GM23248 (cell line): ENCODE data around the gene TPTE2. TPM values are rescaled to one million over a fixed set of nuclear protein-coding genes. Genes with fewer than 3 reads are reported as not detected.
A peak's percentile ranks its signal among the peaks of the same experiment; 100 is the strongest.

Experiments
- DNase-seq: peaks from one replicate; pipeline ENCODE4 v3.0.0-alpha.2; 2015
- H2AFZ ChIP-seq: fragments of 200-600 bp; sonication (generic); 2 replicates; pipeline ENCODE4 v1.6.1; 2016; ENCODE audit warnings: antibody characterized with exemption
- H3F3A ChIP-seq: fragments of 200-600 bp; sonication (generic); 2 replicates; pipeline ENCODE4 v1.6.1; 2016; ENCODE audit warnings: mild to moderate bottlenecking, antibody characterized with exemption, mixed run types; ENCODE audit not compliant: insufficient read depth
- H3K27ac ChIP-seq: fragments of 200-600 bp; sonication (generic); 2 replicates; pipeline ENCODE4 v1.5.1; 2016; ENCODE audit warnings: mild to moderate bottlenecking
- H3K27me3 ChIP-seq: fragments of 200-600 bp; sonication (generic); replicated peaks from 2 replicates; pipeline ENCODE4 v1.6.1; 2016; ENCODE audit warnings: mild to moderate bottlenecking; ENCODE audit not compliant: insufficient read depth
- H3K36me3 ChIP-seq: fragments of 200-600 bp; sonication (generic); 2 replicates; pipeline ENCODE4 v1.6.1; 2016; ENCODE audit warnings: low read depth, mild to moderate bottlenecking
- H3K4me1 ChIP-seq: fragments of 200-600 bp; sonication (generic); 2 replicates; pipeline ENCODE4 v1.6.1; 2016; ENCODE audit warnings: mild to moderate bottlenecking; ENCODE audit not compliant: insufficient read depth
- H3K4me2 ChIP-seq: fragments of 200-600 bp; sonication (generic); one replicate; pipeline ENCODE4 v1.6.1; 2016; ENCODE audit warnings: mild to moderate bottlenecking; ENCODE audit not compliant: unreplicated experiment
- H3K4me3 ChIP-seq: fragments of 200-600 bp; sonication (generic); 2 replicates; pipeline ENCODE4 v1.5.1; 2016; ENCODE audit warnings: mild to moderate bottlenecking
- H3K79me2 ChIP-seq: fragments of 200-600 bp; sonication (generic); 2 replicates; pipeline ENCODE4 v1.6.1; 2016; ENCODE audit warnings: mild to moderate bottlenecking; ENCODE audit not compliant: insufficient read depth
- H3K9ac ChIP-seq: fragments of 200-600 bp; sonication (generic); 2 replicates; pipeline ENCODE4 v1.6.1; 2016; ENCODE audit warnings: mild to moderate bottlenecking
- H3K9me2 ChIP-seq: fragments of 200-600 bp; sonication (generic); 2 replicates; pipeline ENCODE4 v1.6.1; 2016; ENCODE audit warnings: mixed run types, mild to moderate bottlenecking, moderate library complexity; ENCODE audit not compliant: insufficient read depth
- H3K9me3 ChIP-seq: fragments of 200-600 bp; sonication (generic); one replicate; pipeline ENCODE4 v1.6.1; 2017; ENCODE audit warnings: low read depth
- H4K20me1 ChIP-seq: fragments of 200-600 bp; sonication (generic); 2 replicates; pipeline ENCODE4 v1.6.0; 2016; ENCODE audit not compliant: insufficient read depth
- EZH2 ChIP-seq: fragments of 200-600 bp; sonication (generic); IDR thresholded peaks from 2 replicates; pipeline ENCODE4 v1.6.1; 2018; ENCODE audit warnings: antibody characterized with exemption, mild to moderate bottlenecking; ENCODE audit not compliant: insufficient read depth, poor library complexity, severe bottlenecking
- EZH2phosphoT487 ChIP-seq: fragments of 200-600 bp; sonication (generic); IDR thresholded peaks from 2 replicates; pipeline ENCODE4 v1.6.1; 2018; ENCODE audit warnings: antibody characterized with exemption, moderate library complexity, mild to moderate bottlenecking, low read depth; ENCODE audit not compliant: insufficient read depth
- WGBS, 2 experiments: methylation state at CpG; one replicate each; pipeline ENCODE4 v1.1.6; 2015 to 2017; ENCODE audit warnings: low lambda C conversion rate in 2 of 2, low coverage in 1 of 2; ENCODE audit errors: missing lambda C conversion rate in 2 of 2; 5-methylcytosine and 5-hydroxymethylcytosine counted together
- in situ Hi-C: fragments of 300-500 bp; cut with MboI; formaldehyde crosslinking; loops from 2 replicates; pipeline ENCODE4 v1.15.0; 2020
- polyA plus RNA-seq: library from polyadenylated mRNA; unstranded; fragments of >200 nt; fragmentation: Nextera tagmentation; extraction: Ambion mirVana; gene quantifications from 2 replicates; pipeline ENCODE4 v1.2.1, GENCODE V29; 2016
- total RNA-seq: library from RNA; depleted of rRNA; stranded (reverse); fragments of >200 nt; shearing (Covaris generic); gene quantifications from 2 replicates; pipeline ENCODE4 v1.2.3, GENCODE V29; 2014

TPTE2 gene
- total and polyA plus RNA-seq, 2 experiments from 2014 or later, result not detected

GRCh38 chr13:19605161-19605955 lies 44.0 kb upstream of the TPTE2 start:
- in situ Hi-C loops, result no loop called here
- Histone ChIP-seq H3K27me3 (no peaks in the 10 kb centered on the region), H3K9ac (no peak overlapping the region), H3K4me1 (no peaks in the 10 kb centered on the region), H2AFZ (no peak overlapping the region), H3K27ac (no peak overlapping the region), H3K4me3 (no peak overlapping the region), H3K9me3 (no peaks in the 10 kb centered on the region), H3K4me2 (no peak overlapping the region), H3K9me2 (no peaks in the 10 kb centered on the region), H3K79me2 (peaks cover 27% of the 10 kb centered on the region; the same call in 1 of the 2 replicates), H3F3A (no peaks in the 10 kb centered on the region), H4K20me1 (no peaks in the 10 kb centered on the region), H3K36me3 (no peaks in the 10 kb centered on the region)
- no peak for DNase-seq
- 91 to 92% methylated on average over 7 of the region's 7 CpGs for WGBS, 2 experiments
- TF ChIP-seq EZH2, result no peak
- no peak for TF ChIP-seq EZH2phosphoT487

DNA sequence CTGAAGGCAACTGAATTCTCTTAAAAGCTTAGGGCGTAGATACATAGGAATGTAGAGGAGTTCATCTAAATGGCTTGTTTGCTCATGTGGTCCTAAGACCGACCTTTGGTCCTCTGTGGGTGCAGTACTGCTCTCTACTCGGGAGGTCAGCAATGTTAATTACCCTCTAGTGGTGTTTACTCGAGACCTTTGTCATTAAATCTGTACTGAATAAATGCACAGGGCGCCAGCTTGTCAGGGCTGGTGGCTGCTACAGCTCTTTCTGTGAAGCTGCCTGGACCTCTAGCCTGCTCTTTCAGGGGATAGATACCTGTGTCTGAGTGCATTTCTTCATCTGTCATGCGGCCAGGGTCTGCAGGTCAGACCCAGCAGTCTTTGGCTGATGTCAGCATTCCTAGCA lies 43.0 kb upstream of the TPTE2 start:
- in situ Hi-C loops, result no loop called here

GRCh38 chr13:19601749-19602725 lies 40.7 kb upstream of the TPTE2 start:
- no peaks in the 10 kb centered on the region for H3F3A ChIP-seq
- DNase-seq, result peak; percentile 74
- no peaks in the 10 kb centered on the region for H4K20me1 ChIP-seq
- peak overlapping the region; percentile 74 for H3K4me3 ChIP-seq
- H3K4me2 ChIP-seq, result peak overlapping the region; percentile 76
- H2AFZ ChIP-seq, result peak overlapping the region; percentile 79
- no peaks in the 10 kb centered on the region for H3K9me3 ChIP-seq
- 2 to 3% methylated on average over 61 to 86 of the region's 108 CpGs for WGBS, 2 experiments
- TF ChIP-seq EZH2 (no peak), EZH2phosphoT487 (no peak)
- H3K79me2 ChIP-seq, result 0 out of 2 replicates have a peak, but pooled peaks cover 11% of the 10 kb centered on the region
- no peaks in the 10 kb centered on the region for H3K36me3 ChIP-seq
- in situ Hi-C loops, result no loop called here
- H3K27me3 ChIP-seq, result no peaks in the 10 kb centered on the region
- no peaks in the 10 kb centered on the region for H3K9me2 ChIP-seq
- H3K4me1 ChIP-seq, result 0 out of 2 replicates have a peak, but pooled peaks cover 4% of the 10 kb centered on the region
- H3K27ac ChIP-seq, result no peak overlapping the region
- peak overlapping the region; percentile 74 for H3K9ac ChIP-seq

More for the DNA sequence above, 43.0 kb upstream of the TPTE2 start:
- H3K4me1 ChIP-seq, result no peaks in the 10 kb centered on the region
- H3K79me2 ChIP-seq, result peaks cover 20% of the 10 kb centered on the region; the same call in 1 of the 2 replicates
- no peaks in the 10 kb centered on the region for H3F3A ChIP-seq
- H3K9ac ChIP-seq, result no peak overlapping the region
- WGBS, 2 experiments, result 89 to 90% methylated on average over 6 of the region's 6 CpGs
- H3K9me3 ChIP-seq, result no peaks in the 10 kb centered on the region
- H3K36me3 ChIP-seq, result no peaks in the 10 kb centered on the region
- H3K27ac ChIP-seq, result no peak overlapping the region
- no peak overlapping the region for H3K4me3 ChIP-seq
- no peak for DNase-seq
- TF ChIP-seq EZH2, result no peak
- TF ChIP-seq EZH2phosphoT487, result no peak
- H4K20me1 ChIP-seq, result no peaks in the 10 kb centered on the region
- H3K27me3 ChIP-seq, result no peaks in the 10 kb centered on the region
- H3K9me2 ChIP-seq, result no peaks in the 10 kb centered on the region
- no peak overlapping the region for H3K4me2 ChIP-seq
- H2AFZ ChIP-seq, result no peak overlapping the region

DNA sequence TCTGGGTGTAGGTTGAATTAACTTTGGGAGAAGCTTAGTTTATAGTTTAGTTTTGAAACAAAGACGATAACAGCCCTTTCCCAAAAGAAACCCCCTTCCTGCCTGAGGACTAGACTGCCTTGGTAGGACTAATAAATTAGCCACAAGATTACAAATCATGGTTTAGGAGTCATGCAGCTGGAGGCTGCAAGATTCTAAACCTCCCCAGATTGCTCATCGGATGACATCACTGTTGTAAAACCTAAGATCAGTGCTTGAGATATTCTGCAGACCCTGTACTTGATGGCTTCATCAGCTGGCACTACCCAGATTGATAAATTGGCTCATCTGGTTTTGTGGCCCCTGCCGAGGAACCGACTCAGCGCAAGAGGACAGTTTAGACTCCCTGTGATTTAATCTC lies 36.2 kb upstream of the TPTE2 start:
- Histone ChIP-seq H3K9ac (no peak overlapping the region), H3K79me2 (0 out of 2 replicates have a peak, but pooled peaks cover under 1% of the 10 kb centered on the region), H3K9me3 (no peaks in the 10 kb centered on the region), H3K27me3 (no peaks in the 10 kb centered on the region), H3K4me3 (no peak overlapping the region), H3K27ac (no peak overlapping the region), H3K9me2 (no peaks in the 10 kb centered on the region), H2AFZ (peak overlapping the region; percentile 14; the same call in 1 of the 2 replicates), H3K36me3 (no peaks in the 10 kb centered on the region), H3K4me1 (0 out of 2 replicates have a peak, but pooled peaks cover 7% of the 10 kb centered on the region), H3K4me2 (peak overlapping the region; percentile 47), H4K20me1 (no peaks in the 10 kb centered on the region), H3F3A (no peaks in the 10 kb centered on the region)
- in situ Hi-C loops, result no loop called here
- DNase-seq, result peak; percentile 79
- WGBS, 2 experiments, result 15% methylated on average over 5 of the region's 5 CpGs
- TF ChIP-seq EZH2 (no peak), EZH2phosphoT487 (no peak)
